Measurements from ENCODE around the gene CASK. TPM values are rescaled to one million over a fixed set of nuclear protein-coding genes. Genes with fewer than 3 reads are reported as not detected.

The CASK gene
- total and polyA plus RNA-seq, 9 of the 15 experiments (the other 6 are each of a cell fraction or from before 2014, with no cell fraction given): 1.3 to 7.4 (median 5.2) TPM

GRCh38 chrX:41923978-41924683 lies 777 bp upstream of the CASK start (continued):
- TF ChIP-seq, protein P1, sequence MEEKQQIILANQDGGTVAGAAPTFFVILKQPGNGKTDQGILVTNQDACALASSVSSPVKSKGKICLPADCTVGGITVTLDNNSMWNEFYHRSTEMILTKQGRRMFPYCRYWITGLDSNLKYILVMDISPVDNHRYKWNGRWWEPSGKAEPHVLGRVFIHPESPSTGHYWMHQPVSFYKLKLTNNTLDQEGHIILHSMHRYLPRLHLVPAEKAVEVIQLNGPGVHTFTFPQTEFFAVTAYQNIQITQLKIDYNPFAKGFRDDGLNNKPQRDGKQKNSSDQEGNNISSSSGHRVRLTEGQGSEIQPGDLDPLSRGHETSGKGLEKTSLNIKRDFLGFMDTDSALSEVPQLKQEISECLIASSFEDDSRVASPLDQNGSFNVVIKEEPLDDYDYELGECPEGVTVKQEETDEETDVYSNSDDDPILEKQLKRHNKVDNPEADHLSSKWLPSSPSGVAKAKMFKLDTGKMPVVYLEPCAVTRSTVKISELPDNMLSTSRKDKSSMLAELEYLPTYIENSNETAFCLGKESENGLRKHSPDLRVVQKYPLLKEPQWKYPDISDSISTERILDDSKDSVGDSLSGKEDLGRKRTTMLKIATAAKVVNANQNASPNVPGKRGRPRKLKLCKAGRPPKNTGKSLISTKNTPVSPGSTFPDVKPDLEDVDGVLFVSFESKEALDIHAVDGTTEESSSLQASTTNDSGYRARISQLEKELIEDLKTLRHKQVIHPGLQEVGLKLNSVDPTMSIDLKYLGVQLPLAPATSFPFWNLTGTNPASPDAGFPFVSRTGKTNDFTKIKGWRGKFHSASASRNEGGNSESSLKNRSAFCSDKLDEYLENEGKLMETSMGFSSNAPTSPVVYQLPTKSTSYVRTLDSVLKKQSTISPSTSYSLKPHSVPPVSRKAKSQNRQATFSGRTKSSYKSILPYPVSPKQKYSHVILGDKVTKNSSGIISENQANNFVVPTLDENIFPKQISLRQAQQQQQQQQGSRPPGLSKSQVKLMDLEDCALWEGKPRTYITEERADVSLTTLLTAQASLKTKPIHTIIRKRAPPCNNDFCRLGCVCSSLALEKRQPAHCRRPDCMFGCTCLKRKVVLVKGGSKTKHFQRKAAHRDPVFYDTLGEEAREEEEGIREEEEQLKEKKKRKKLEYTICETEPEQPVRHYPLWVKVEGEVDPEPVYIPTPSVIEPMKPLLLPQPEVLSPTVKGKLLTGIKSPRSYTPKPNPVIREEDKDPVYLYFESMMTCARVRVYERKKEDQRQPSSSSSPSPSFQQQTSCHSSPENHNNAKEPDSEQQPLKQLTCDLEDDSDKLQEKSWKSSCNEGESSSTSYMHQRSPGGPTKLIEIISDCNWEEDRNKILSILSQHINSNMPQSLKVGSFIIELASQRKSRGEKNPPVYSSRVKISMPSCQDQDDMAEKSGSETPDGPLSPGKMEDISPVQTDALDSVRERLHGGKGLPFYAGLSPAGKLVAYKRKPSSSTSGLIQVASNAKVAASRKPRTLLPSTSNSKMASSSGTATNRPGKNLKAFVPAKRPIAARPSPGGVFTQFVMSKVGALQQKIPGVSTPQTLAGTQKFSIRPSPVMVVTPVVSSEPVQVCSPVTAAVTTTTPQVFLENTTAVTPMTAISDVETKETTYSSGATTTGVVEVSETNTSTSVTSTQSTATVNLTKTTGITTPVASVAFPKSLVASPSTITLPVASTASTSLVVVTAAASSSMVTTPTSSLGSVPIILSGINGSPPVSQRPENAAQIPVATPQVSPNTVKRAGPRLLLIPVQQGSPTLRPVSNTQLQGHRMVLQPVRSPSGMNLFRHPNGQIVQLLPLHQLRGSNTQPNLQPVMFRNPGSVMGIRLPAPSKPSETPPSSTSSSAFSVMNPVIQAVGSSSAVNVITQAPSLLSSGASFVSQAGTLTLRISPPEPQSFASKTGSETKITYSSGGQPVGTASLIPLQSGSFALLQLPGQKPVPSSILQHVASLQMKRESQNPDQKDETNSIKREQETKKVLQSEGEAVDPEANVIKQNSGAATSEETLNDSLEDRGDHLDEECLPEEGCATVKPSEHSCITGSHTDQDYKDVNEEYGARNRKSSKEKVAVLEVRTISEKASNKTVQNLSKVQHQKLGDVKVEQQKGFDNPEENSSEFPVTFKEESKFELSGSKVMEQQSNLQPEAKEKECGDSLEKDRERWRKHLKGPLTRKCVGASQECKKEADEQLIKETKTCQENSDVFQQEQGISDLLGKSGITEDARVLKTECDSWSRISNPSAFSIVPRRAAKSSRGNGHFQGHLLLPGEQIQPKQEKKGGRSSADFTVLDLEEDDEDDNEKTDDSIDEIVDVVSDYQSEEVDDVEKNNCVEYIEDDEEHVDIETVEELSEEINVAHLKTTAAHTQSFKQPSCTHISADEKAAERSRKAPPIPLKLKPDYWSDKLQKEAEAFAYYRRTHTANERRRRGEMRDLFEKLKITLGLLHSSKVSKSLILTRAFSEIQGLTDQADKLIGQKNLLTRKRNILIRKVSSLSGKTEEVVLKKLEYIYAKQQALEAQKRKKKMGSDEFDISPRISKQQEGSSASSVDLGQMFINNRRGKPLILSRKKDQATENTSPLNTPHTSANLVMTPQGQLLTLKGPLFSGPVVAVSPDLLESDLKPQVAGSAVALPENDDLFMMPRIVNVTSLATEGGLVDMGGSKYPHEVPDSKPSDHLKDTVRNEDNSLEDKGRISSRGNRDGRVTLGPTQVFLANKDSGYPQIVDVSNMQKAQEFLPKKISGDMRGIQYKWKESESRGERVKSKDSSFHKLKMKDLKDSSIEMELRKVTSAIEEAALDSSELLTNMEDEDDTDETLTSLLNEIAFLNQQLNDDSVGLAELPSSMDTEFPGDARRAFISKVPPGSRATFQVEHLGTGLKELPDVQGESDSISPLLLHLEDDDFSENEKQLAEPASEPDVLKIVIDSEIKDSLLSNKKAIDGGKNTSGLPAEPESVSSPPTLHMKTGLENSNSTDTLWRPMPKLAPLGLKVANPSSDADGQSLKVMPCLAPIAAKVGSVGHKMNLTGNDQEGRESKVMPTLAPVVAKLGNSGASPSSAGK (IDR thresholded peaks at IDR 0.05): peak; percentile 51; the same call in 1 of the 2 replicates
- TF ChIP-seq SRSF1 (IDR thresholded peaks at IDR 0.05; ENCODE audit: low read depth, low read length) (no peak), MCM2 (IDR thresholded peaks at IDR 0.05; ENCODE audit: low read depth) (no peak), ZNF121 (CRISPR knock-in tag; conservative IDR thresholded peaks at IDR 0.05) (no peak)
- TF ChIP-seq, protein P2, sequence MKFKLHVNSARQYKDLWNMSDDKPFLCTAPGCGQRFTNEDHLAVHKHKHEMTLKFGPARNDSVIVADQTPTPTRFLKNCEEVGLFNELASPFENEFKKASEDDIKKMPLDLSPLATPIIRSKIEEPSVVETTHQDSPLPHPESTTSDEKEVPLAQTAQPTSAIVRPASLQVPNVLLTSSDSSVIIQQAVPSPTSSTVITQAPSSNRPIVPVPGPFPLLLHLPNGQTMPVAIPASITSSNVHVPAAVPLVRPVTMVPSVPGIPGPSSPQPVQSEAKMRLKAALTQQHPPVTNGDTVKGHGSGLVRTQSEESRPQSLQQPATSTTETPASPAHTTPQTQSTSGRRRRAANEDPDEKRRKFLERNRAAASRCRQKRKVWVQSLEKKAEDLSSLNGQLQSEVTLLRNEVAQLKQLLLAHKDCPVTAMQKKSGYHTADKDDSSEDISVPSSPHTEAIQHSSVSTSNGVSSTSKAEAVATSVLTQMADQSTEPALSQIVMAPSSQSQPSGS (CRISPR knock-in tag; IDR thresholded peaks at IDR 0.05): no peak
